PC-9 (cell line): ENCODE results near the gene MSI2.

Source experiments
- CTCF ChIP-seq: fragments of 200-600 bp; sonication (generic); conservative IDR thresholded peaks from 2 replicates; pipeline ENCODE4 v1.6.1; 2017; ENCODE audit warnings: mixed run types, antibody characterized with exemption, mild to moderate bottlenecking, moderate library complexity
- EZH2 ChIP-seq: fragments of 200-600 bp; sonication (generic); IDR thresholded peaks from 2 replicates; pipeline ENCODE4 v1.8.0; 2017; ENCODE audit warnings: antibody characterized with exemption, low read depth

DNA sequence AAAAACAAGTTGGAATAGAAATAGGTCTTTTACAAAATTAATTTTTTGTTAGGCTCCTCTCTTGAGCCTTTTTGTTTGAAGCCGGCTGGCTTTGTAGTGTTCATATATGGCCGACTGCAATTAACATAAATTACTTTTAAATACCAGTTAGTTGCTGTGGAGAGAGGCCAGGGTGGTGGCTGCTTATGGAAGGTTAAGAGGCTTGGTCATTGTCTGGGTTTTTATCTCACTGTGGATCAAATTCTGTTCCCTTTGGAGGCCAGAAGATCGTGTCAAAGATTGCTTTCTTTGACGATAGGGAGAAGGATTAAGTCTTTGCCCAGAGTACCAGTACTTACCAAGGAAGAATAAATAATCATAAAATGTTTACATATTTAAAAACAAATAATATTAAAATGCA, 39.9 kb downstream of the MSI2 start:
- TF ChIP-seq CTCF: no peak
- no peak for TF ChIP-seq EZH2
